Mesenchymal stem cell (in vitro differentiated cells and primary cell): ENCODE measurements around the gene TMEM52.

Source experiments
- DNase-seq: peaks from one replicate; pipeline ENCODE4 v3.0.0-alpha.2; 2013
- H2AFZ ChIP-seq: one replicate; pipeline ENCODE4 v1.6.1; 2013; ENCODE audit warnings: low read depth, mild to moderate bottlenecking, control low read depth, inconsistent platforms, low read length, moderate library complexity
- H2AK5ac ChIP-seq: 2 replicates; pipeline ENCODE4 v1.6.1; 2013; ENCODE audit warnings: low read length, moderate library complexity, mild to moderate bottlenecking, inconsistent platforms; ENCODE audit not compliant: severe bottlenecking
- H2BK120ac ChIP-seq: one replicate; pipeline ENCODE4 v1.6.1; 2013; ENCODE audit warnings: low read depth, mild to moderate bottlenecking, inconsistent platforms, low read length, moderate library complexity
- H2BK12ac ChIP-seq, 2 experiments: one replicate each; pipeline ENCODE4 v1.6.1; 2013; ENCODE audit warnings: inconsistent platforms in 2 of 2, low read length in 2 of 2, mild to moderate bottlenecking in 2 of 2, moderate library complexity in 2 of 2, control low read depth in 1 of 2
- H2BK15ac ChIP-seq: one replicate; pipeline ENCODE4 v1.6.1; 2013; ENCODE audit warnings: mild to moderate bottlenecking, low read depth, inconsistent platforms; ENCODE audit not compliant: poor library complexity, severe bottlenecking
- H2BK5ac ChIP-seq: 2 replicates; pipeline ENCODE4 v1.6.1; 2013; ENCODE audit warnings: low read depth, mild to moderate bottlenecking, low read length, control low read depth, inconsistent platforms; ENCODE audit not compliant: poor library complexity, severe bottlenecking
- H3K14ac ChIP-seq, 2 experiments: one replicate each; pipeline ENCODE4 v1.6.1; 2013; ENCODE audit warnings: inconsistent platforms in 2 of 2, low read length in 2 of 2, control low read depth in 1 of 2, mild to moderate bottlenecking in 1 of 2, moderate library complexity in 1 of 2
- H3K18ac ChIP-seq, 2 experiments: one replicate each; pipeline ENCODE4 v1.6.1; 2013; ENCODE audit warnings: inconsistent platforms in 2 of 2, low read length in 2 of 2, control low read depth in 1 of 2, low read depth in 1 of 2, mild to moderate bottlenecking in 1 of 2
- H3K23ac ChIP-seq, 2 experiments: one replicate each; pipeline ENCODE4 v1.6.1; 2013; ENCODE audit warnings: inconsistent platforms in 2 of 2, low read length in 2 of 2, mild to moderate bottlenecking in 2 of 2, moderate library complexity in 2 of 2, control low read depth in 1 of 2
- H3K27ac ChIP-seq: 2 replicates; pipeline ENCODE4 v1.5.1; 2013; ENCODE audit warnings: mild to moderate bottlenecking, moderate library complexity, low read length, control low read depth, inconsistent platforms; ENCODE audit not compliant: poor library complexity, severe bottlenecking
- H3K27me3 ChIP-seq, 2 experiments: 2 replicates each; pipeline versions ENCODE4 v1.6.1 to v1.7.0; 2013; ENCODE audit warnings: low read length in 2 of 2, mild to moderate bottlenecking in 2 of 2, moderate library complexity in 2 of 2, control low read depth in 1 of 2, inconsistent platforms in 1 of 2; ENCODE audit not compliant: control insufficient read depth in 1 of 2, insufficient read depth in 1 of 2
- H3K36me3 ChIP-seq, 2 experiments: 2 replicates each; pipeline versions ENCODE4 v1.6.1 to v1.7.0; 2013; ENCODE audit warnings: low read length in 2 of 2, control low read depth in 1 of 2, inconsistent platforms in 1 of 2, low read depth in 1 of 2, mild to moderate bottlenecking in 1 of 2; ENCODE audit not compliant: insufficient read depth in 2 of 2, control insufficient read depth in 1 of 2
- H3K4ac ChIP-seq, 2 experiments: one replicate each; pipeline ENCODE4 v1.6.1; 2013; ENCODE audit warnings: inconsistent platforms in 2 of 2, low read length in 2 of 2, mild to moderate bottlenecking in 2 of 2, moderate library complexity in 2 of 2, control low read depth in 1 of 2, low read depth in 1 of 2
- H3K4me1 ChIP-seq: 2 replicates; pipeline ENCODE4 v1.6.1; 2013; ENCODE audit warnings: low read depth, low read length, control low read depth; ENCODE audit not compliant: control insufficient read depth, insufficient read depth
- H3K4me2 ChIP-seq: 2 replicates; pipeline ENCODE4 v1.6.1; 2013; ENCODE audit warnings: low read length, mild to moderate bottlenecking, inconsistent platforms; ENCODE audit not compliant: poor library complexity, severe bottlenecking
- H3K4me3 ChIP-seq, 2 experiments: 2 replicates each; pipeline versions ENCODE4 v1.5.1 to v1.7.0; 2013; ENCODE audit warnings: low read length in 2 of 2, mild to moderate bottlenecking in 2 of 2, control low read depth in 1 of 2, low read depth in 1 of 2; ENCODE audit not compliant: insufficient read depth in 1 of 2
- H3K79me1 ChIP-seq: replicated peaks from 2 replicates; pipeline ENCODE4 v1.6.1; 2013; ENCODE audit warnings: mild to moderate bottlenecking, control low read depth, low read length, inconsistent platforms; ENCODE audit not compliant: poor library complexity, severe bottlenecking
- H3K9ac ChIP-seq: 2 replicates; pipeline ENCODE4 v1.7.0; 2013; ENCODE audit warnings: mild to moderate bottlenecking, low read length, moderate library complexity
- H3K9me3 ChIP-seq: 2 replicates; pipeline ENCODE4 v1.7.0; 2013; ENCODE audit warnings: mild to moderate bottlenecking, low read length; ENCODE audit not compliant: control insufficient read depth
- H4K8ac ChIP-seq: one replicate; pipeline ENCODE4 v1.6.1; 2013; ENCODE audit warnings: inconsistent platforms, mild to moderate bottlenecking, low read length, moderate library complexity
- H4K91ac ChIP-seq: one replicate; pipeline ENCODE4 v1.6.1; 2013; ENCODE audit warnings: mild to moderate bottlenecking, low read length, inconsistent platforms
- WGBS: methylation state at CpG from one replicate; pipeline ENCODE4 v1.1.7; 2013; ENCODE audit warnings: mixed read lengths; 5-methylcytosine and 5-hydroxymethylcytosine counted together

TMEM52 gene

DNA sequence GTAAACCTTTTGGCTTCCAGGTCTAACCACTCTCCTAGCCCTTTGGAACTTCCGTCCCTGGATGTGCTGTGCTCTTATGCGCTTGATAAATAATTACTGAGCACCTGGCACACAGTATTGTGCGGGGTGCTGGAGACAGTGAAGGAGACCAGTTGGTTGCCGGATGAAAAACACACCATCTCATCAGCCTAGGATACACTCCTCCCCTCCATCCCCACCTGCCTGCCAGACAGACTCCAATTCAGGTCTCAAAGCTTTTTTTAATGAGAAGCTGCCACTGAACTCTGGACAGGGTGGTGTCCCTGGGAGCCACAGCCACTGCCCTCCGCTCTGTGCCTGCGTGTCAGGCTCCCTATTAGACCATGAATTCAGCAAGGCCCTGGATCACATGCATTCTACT lies 37.4 kb downstream of the TMEM52 start:
- no peak overlapping the region for H2AK5ac ChIP-seq
- no peak overlapping the region for H3K18ac ChIP-seq
- peaks cover 18% of the 10 kb centered on the region for H3K4me1 ChIP-seq
- no peak overlapping the region for H2BK5ac ChIP-seq
- peaks cover 17 to 18% of the 10 kb centered on the region in 2 experiments for H3K36me3 ChIP-seq
- no peaks in the 10 kb centered on the region for H3K79me1 ChIP-seq
- WGBS, result 98% methylated on average over 6 of the region's 6 CpGs
- no peak overlapping the region for H3K4ac ChIP-seq
- H3K14ac ChIP-seq, result no peak overlapping the region
- no peak overlapping the region for H2BK12ac ChIP-seq
- no peak overlapping the region for H3K23ac ChIP-seq
- H4K8ac ChIP-seq, result no peak overlapping the region
- H3K27me3 ChIP-seq, result no peaks in the 10 kb centered on the region
- H2AFZ ChIP-seq, result no peak overlapping the region
- no peak overlapping the region for H3K27ac ChIP-seq
- H4K91ac ChIP-seq, result no peak overlapping the region
- no peak overlapping the region for H3K9ac ChIP-seq
- no peak overlapping the region for H3K4me2 ChIP-seq
- peak overlapping the region; percentile 6 for H2BK15ac ChIP-seq
- H3K9me3 ChIP-seq, result no peaks in the 10 kb centered on the region
- H2BK120ac ChIP-seq, result no peak overlapping the region
- DNase-seq, result no peak
- no peak overlapping the region for H3K4me3 ChIP-seq

DNA sequence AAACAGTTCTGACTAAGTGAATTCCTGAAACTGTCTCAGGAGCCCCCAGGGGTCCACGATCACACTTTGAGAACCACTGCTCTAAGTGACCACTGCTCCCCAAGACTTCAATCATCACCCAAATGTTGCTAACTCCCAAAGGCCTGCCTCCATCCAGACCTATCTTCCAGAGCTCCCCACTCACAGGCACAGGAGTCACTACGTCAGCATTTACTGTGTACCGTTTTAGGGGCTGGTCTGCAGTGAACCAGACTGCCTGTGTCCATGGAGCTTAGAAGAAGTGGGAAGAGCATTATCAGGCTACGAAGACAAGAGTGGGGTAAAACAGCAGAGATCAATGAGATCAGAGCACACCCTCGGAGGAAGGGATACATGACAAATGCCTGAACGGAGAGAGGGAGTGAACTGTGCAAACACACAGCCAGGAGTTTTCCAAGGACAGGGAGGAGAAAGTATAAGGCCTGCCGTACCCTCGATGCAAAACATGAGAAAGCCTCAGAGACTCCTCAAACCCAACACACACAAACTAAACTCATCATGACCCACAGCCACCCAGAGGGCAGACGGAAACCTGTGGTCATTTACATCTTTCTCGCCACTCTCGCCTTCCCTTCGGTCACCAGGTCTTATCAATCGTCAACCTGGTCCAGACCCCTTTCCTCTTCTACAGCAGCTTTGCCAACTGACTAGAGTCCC lies 38.3 kb downstream of the TMEM52 start:
- H3K4me2 ChIP-seq, result no peak overlapping the region
- no peak overlapping the region for H4K91ac ChIP-seq
- no peak overlapping the region for H3K27ac ChIP-seq
- no peak overlapping the region for H2BK12ac ChIP-seq
- peak overlapping the region; percentile 29 for H3K9ac ChIP-seq
- H3K4me3 ChIP-seq, result no peak overlapping the region
- WGBS, result 80% methylated on average over 13 of the region's 13 CpGs
- no peak for DNase-seq
- H2AFZ ChIP-seq, result no peak overlapping the region
- H3K4me1 ChIP-seq, result peaks cover 23% of the 10 kb centered on the region
- H2AK5ac ChIP-seq, result no peak overlapping the region
- no peak overlapping the region for H3K4ac ChIP-seq
- peak overlapping the region; percentile 57 for H4K8ac ChIP-seq
- peaks cover 20 to 28% of the 10 kb centered on the region in 2 experiments for H3K36me3 ChIP-seq
- H2BK120ac ChIP-seq, result no peak overlapping the region
- H3K27me3 ChIP-seq, result no peaks in the 10 kb centered on the region
- H2BK5ac ChIP-seq, result no peak overlapping the region
- H3K9me3 ChIP-seq, result no peaks in the 10 kb centered on the region
- no peak overlapping the region for H3K18ac ChIP-seq
- no peak overlapping the region for H2BK15ac ChIP-seq
- H3K23ac ChIP-seq, result peak overlapping the region in 1 of 2 experiments; percentile 2
- no peak overlapping the region for H3K14ac ChIP-seq
- H3K79me1 ChIP-seq, result no peaks in the 10 kb centered on the region

DNA sequence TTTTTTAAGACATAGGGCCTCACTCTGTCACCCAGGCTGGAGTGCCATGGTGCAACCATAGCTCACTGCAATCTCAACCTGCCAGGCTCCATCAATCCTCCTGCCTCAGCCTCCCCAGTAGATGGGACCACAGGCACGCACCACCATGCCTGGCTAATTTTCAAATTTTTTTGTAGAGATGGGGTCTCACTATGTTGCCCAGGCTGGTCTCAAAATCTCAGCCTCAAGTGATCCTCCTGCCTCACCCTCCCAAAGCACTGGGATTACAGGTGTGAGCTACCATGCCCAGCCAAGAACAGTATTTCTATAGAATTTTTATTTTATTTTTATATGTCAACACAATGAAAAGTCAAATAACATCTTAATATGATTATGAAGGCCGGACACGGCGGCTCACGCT lies 39.1 kb downstream of the TMEM52 start:
- H3K27ac ChIP-seq, result no peak overlapping the region
- H3K9ac ChIP-seq, result no peak overlapping the region
- no peaks in the 10 kb centered on the region for H3K79me1 ChIP-seq
- H2BK120ac ChIP-seq, result no peak overlapping the region
- H2AK5ac ChIP-seq, result no peak overlapping the region
- no peak for DNase-seq
- H3K4me2 ChIP-seq, result no peak overlapping the region
- no peak overlapping the region for H2BK12ac ChIP-seq
- no peak overlapping the region for H3K23ac ChIP-seq
- 98% methylated on average over 5 of the region's 5 CpGs for WGBS
- no peak overlapping the region for H3K4ac ChIP-seq
- H3K4me3 ChIP-seq, result no peak overlapping the region
- peaks cover 27 to 32% of the 10 kb centered on the region in 2 experiments for H3K36me3 ChIP-seq
- no peaks in the 10 kb centered on the region for H3K27me3 ChIP-seq
- H2AFZ ChIP-seq, result no peak overlapping the region
- H4K91ac ChIP-seq, result no peak overlapping the region
- no peak overlapping the region for H3K18ac ChIP-seq
- H3K9me3 ChIP-seq, result no peaks in the 10 kb centered on the region
- peaks cover 23% of the 10 kb centered on the region for H3K4me1 ChIP-seq
- H3K14ac ChIP-seq, result no peak overlapping the region
- H2BK15ac ChIP-seq, result no peak overlapping the region
- H2BK5ac ChIP-seq, result no peak overlapping the region
- H4K8ac ChIP-seq, result no peak overlapping the region

DNA sequence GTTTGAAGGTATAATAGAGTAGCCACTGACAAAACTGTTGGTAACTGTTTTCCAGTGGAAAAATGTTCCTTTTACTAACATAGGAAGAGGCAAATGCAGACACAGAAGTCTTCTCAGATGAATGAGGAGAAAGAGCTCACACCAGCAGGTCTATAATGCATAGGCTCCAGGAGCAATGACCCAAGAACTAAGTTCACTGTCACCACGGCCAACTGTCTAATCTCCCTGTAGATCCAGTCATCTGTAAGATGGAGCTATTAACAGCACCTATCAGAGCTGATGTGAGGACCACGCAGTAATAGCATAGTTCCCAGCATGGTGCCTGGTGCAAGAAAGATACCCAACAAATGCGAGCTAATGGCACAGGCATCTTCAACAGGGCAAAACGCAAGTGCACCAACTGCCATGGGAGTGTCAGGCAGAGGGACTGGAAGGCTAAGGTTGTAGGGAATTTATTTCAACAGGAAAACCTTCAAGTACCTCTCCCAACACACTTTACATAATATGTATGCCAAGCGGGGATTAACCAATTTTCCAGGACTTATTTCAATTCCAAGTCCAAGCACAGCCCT lies 41.1 kb downstream of the TMEM52 start:
- H4K91ac ChIP-seq, result no peak overlapping the region
- no peak overlapping the region for H2BK12ac ChIP-seq
- no peak overlapping the region for H4K8ac ChIP-seq
- no peak overlapping the region for H2BK15ac ChIP-seq
- H3K23ac ChIP-seq, result no peak overlapping the region
- H2AFZ ChIP-seq, result no peak overlapping the region
- H3K4ac ChIP-seq, result no peak overlapping the region
- no peaks in the 10 kb centered on the region for H3K27me3 ChIP-seq
- no peak overlapping the region for H2AK5ac ChIP-seq
- no peak overlapping the region for H3K18ac ChIP-seq
- H3K14ac ChIP-seq, result no peak overlapping the region
- no peaks in the 10 kb centered on the region for H3K9me3 ChIP-seq
- H3K4me2 ChIP-seq, result no peak overlapping the region
- no peak overlapping the region for H3K9ac ChIP-seq
- H3K79me1 ChIP-seq, result no peaks in the 10 kb centered on the region
- no peak overlapping the region for H2BK5ac ChIP-seq
- H2BK120ac ChIP-seq, result no peak overlapping the region
- H3K4me1 ChIP-seq, result peaks cover 23% of the 10 kb centered on the region
- no peak overlapping the region for H3K27ac ChIP-seq
- H3K4me3 ChIP-seq, result no peak overlapping the region
- DNase-seq, result no peak
- peaks cover 43 to 48% of the 10 kb centered on the region in 2 experiments for H3K36me3 ChIP-seq
- 95% methylated on average over 4 of the region's 5 CpGs for WGBS
